ENCODE results near the gene ANKMY1.

DNA sequence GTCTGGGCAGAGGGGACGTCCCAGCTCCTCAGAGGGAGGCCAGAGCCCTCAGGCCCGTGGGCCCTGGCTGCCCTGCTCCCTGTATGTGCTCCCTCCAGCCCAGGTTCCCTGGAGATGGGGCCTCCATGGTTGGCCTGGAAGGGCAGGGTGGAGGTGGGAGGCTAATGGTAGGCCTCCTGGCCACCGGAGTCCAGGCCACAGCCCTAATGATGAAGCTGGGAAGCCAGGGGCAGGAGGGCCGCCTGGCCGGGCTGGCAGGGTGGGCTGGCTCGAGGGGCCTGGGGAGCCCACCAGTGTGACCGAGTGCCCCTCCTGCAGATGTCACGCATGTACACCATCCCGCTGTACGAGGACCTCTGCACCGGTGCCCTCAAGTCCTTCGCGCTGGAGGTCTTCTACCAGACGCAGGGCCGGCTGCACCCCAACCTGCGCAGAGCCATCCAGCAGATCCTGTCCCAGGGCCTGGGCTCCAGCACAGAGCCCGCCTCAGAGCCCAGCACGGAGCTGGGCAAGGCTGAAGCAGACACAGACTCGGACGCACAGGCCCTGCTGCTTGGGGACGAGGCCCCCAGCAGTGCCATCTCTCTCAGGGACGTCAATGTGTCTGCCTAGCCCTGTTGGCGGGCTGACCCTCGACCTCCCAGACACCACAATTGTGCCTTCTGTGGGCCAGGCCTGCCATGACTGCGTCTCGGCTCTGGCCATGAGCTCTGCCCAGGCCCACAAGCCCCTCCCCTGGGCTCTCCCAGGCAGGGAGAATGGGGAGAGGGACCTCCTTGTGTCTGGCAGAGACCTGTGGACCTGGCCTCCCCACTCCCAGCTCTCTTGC is 19.7 kb upstream of the ANKMY1 start:
- TF ChIP-seq NFRKB (IDR thresholded peaks at IDR 0.05) (no peak), YY1 (IDR thresholded peaks at IDR 0.05; ENCODE audit: insufficient read depth, insufficient replicate concordance, low read depth, low read length) (no peak), ZNF253 (CRISPR knock-in tag; IDR thresholded peaks at IDR 0.05; ENCODE audit: borderline replicate concordance) (no peak), CEBPB (IDR thresholded peaks at IDR 0.05; ENCODE audit: borderline replicate concordance, low read depth, low read length) (no peak), RXRA (CRISPR knock-in tag; IDR thresholded peaks at IDR 0.05) (no peak), RFX5 (IDR thresholded peaks at IDR 0.05; ENCODE audit: low read depth, low read length) (no peak), SCMH1 (CRISPR knock-in tag; IDR thresholded peaks at IDR 0.05; ENCODE audit: borderline replicate concordance) (no peak)
- TF ChIP-seq, protein P1, sequence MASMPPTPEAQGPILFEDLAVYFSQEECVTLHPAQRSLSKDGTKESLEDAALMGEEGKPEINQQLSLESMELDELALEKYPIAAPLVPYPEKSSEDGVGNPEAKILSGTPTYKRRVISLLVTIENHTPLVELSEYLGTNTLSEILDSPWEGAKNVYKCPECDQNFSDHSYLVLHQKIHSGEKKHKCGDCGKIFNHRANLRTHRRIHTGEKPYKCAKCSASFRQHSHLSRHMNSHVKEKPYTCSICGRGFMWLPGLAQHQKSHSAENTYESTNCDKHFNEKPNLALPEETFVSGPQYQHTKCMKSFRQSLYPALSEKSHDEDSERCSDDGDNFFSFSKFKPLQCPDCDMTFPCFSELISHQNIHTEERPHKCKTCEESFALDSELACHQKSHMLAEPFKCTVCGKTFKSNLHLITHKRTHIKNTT (CRISPR knock-in tag; IDR thresholded peaks at IDR 0.05): no peak

Measured in HepG2 (cell line).